ENCODE results near the gene SLC8A1.

The SLC8A1 gene

DNA sequence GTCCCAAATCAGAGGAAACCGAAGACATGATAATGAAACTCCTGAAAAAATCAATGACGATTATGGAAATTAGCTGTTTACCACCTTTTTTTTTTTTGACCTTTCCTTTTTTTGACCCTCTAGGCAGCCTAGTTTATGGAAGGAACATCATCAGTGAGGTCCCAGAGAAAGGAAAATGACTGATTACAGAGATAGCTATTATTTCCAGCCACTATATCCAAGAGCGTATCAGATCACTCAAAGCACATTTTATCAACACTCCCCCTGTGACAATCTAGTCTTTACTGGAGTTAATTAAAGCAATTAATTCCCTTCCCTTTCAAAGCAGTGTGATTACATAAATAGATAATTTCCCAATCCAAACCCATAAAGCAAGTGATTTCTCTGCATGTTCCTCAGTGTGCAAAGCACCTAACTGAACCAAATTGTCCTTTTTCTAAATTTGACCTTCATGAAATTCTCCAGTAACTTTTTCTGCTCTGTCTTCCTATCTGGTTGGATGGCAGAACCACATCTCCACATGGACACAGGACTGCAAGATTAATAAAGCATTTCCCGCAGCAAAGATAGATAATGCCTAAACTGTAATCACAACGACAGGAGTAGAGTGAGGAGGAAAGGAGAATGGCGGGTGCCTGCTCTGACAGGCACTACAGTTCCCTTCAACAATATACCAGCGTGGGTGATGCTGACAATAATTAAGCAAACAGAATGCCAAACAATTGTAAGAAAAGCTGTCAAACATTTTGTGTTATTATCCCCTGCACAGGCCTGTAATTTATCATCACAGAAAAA is 194.4 kb downstream of the SLC8A1 start:
- ATAC-seq (no peak), DNase-seq (ENCODE audit: low spot score in 2 of 2) (no peak)
- no peaks in the 10 kb centered on the region for H3K4me1 Mint-ChIP-seq
- H3K9me3 Mint-ChIP-seq = peaks cover 3% of the 10 kb centered on the region
- no peaks in the 10 kb centered on the region for H3K36me3 Mint-ChIP-seq
- no peak overlapping the region for H3K27ac Mint-ChIP-seq
- no peak overlapping the region for H3K4me3 Mint-ChIP-seq

- Mint-ChIP-seq H3K36me3 (no peaks in the 10 kb centered on the region), H3K4me1 (no peaks in the 10 kb centered on the region), H3K27ac (no peak overlapping the region), H3K9me3 (peaks cover 3% of the 10 kb centered on the region), H3K4me3 (no peak overlapping the region)
- ATAC-seq (no peak), DNase-seq (ENCODE audit: low spot score in 2 of 2) (no peak)
Observed at GRCh38 chr2:40256649-40257048, 195.2 kb downstream of the SLC8A1 start.

DNA sequence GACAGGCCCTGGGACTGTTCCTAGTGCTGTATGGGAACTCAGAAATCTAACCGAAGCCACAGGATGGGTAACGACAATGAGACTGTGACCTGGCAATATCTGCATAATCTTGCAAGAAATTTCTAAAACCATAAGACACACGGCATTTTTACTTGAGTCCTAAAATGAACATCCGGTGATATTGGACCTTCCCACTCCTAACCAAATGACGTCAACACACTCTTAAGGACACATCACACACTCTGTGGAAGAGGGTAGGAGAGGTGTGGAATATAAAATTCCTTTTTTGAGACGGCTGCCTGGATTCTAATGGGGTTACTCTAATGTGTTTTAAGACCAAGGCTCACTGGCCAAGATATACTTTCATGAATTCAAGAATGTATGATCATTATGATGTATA is 195.9 kb downstream of the SLC8A1 start:
- no peak for ATAC-seq
- Mint-ChIP-seq H3K9me3 (no peaks in the 10 kb centered on the region), H3K4me3 (no peak overlapping the region), H3K36me3 (no peaks in the 10 kb centered on the region), H3K4me1 (no peaks in the 10 kb centered on the region), H3K27ac (no peak overlapping the region)
- DNase-seq (ENCODE audit: low spot score in 2 of 2) = no peak

DNA sequence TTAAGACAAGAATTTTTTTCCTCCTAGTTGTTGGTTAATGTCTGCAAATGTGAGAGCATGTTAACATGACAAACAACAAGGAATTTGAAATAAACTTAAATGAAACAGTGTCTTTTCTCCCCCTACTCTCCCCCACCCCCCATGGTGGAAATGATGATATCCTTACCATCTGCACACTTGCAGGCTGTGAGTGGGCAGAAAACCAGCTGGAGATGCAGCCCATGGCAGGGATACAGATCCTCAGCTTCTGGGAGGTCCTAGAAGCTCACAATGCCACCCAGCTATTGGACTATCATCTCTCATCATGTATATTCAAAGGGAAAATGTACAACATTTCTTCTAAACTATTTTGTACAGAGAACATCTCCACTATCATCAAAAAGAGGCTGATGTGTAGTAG is 196.8 kb downstream of the SLC8A1 start:
- no peaks in the 10 kb centered on the region for H3K4me1 Mint-ChIP-seq
- H3K36me3 Mint-ChIP-seq = no peaks in the 10 kb centered on the region
- no peak overlapping the region for H3K4me3 Mint-ChIP-seq
- no peak for DNase-seq (ENCODE audit: low spot score in 2 of 2)
- no peak for ATAC-seq
- no peak overlapping the region for H3K27ac Mint-ChIP-seq
- no peaks in the 10 kb centered on the region for H3K9me3 Mint-ChIP-seq

GRCh38 chr2:40254611-40255010 is 197.3 kb downstream of the SLC8A1 start:
- H3K27ac Mint-ChIP-seq = no peak overlapping the region
- H3K4me3 Mint-ChIP-seq = no peak overlapping the region
- no peaks in the 10 kb centered on the region for H3K9me3 Mint-ChIP-seq
- H3K4me1 Mint-ChIP-seq = no peaks in the 10 kb centered on the region
- ATAC-seq = no peak
- DNase-seq (ENCODE audit: low spot score in 2 of 2) = no peak
- no peaks in the 10 kb centered on the region for H3K36me3 Mint-ChIP-seq

DNA sequence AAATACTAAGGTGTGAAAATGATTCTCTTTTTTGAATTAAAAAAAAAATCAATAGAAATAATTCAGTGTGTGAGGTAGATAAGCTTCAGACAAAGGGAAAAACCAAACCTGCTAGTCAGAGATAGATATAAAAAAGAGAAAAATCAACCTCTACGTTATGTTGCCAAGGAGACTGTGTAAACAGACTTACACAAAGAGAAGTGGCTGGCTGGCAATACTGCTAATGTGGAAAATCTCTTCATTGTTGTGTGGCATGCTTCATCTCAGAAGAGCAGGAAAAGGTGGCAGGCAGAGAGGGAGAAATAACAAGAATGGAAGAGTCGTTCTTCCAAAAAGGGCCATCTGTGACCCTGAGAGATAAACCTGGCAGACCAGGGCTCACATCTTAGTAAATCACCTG is 200.8 kb downstream of the SLC8A1 start:
- peaks cover 2% of the 10 kb centered on the region for H3K9me3 Mint-ChIP-seq
- no peak overlapping the region for H3K27ac Mint-ChIP-seq
- H3K36me3 Mint-ChIP-seq = no peaks in the 10 kb centered on the region
- H3K4me3 Mint-ChIP-seq = no peak overlapping the region
- H3K4me1 Mint-ChIP-seq = no peaks in the 10 kb centered on the region
- DNase-seq (ENCODE audit: low spot score in 2 of 2) = no peak
- no peak for ATAC-seq

DNA sequence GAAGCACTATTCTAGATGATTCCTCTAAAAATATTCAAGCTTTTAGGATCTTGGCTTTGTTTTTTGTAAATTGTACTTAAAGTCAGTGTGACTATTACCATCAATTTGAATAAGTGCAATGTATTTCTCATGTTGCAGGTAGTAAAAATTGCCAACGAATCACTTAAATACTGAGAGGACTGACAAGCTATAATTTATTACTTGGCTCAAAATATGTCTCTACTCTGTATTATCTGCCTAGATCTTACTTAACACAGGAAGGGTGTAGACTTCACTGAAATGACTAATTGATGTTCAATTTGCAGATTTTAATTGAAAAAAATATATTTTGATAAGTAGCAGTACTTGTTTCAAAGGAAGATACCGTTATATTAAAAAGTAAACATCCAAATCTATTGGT is 202.3 kb downstream of the SLC8A1 start:
- Mint-ChIP-seq H3K27ac (no peak overlapping the region), H3K36me3 (no peaks in the 10 kb centered on the region), H3K4me1 (no peaks in the 10 kb centered on the region), H3K4me3 (no peak overlapping the region), H3K9me3 (peaks cover 2% of the 10 kb centered on the region)
- ATAC-seq (no peak), DNase-seq (ENCODE audit: low spot score in 2 of 2) (no peak)

DNA sequence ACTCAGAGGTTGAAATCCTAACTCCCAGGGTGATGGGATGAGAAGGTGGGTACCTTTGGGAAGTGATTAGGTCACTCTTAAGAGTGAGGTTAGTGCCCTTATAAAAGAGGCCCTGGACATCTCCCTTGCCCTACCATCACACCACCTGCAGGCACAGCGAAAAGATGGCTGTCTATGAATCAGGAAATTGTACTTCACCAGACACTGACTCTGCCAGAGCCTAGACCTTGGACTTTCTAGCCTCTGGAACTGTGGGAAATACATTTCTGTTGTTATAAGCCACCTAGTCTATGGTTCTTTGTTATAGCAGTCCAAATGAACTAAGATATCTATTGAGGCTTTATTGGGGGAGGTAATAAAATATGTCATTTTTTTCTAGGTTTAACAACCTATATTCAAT is 203.6 kb downstream of the SLC8A1 start:
- Mint-ChIP-seq H3K4me1 (no peaks in the 10 kb centered on the region), H3K9me3 (peaks cover 2% of the 10 kb centered on the region), H3K27ac (no peak overlapping the region), H3K36me3 (no peaks in the 10 kb centered on the region), H3K4me3 (no peak overlapping the region)
- ATAC-seq (no peak), DNase-seq (ENCODE audit: low spot score in 2 of 2) (no peak)

GRCh38 chr2:40244675-40245074 is 207.2 kb downstream of the SLC8A1 start:
- ATAC-seq (no peak), DNase-seq (ENCODE audit: low spot score in 2 of 2) (no peak)
- no peaks in the 10 kb centered on the region for H3K4me1 Mint-ChIP-seq
- H3K36me3 Mint-ChIP-seq = no peaks in the 10 kb centered on the region
- H3K27ac Mint-ChIP-seq = no peak overlapping the region
- H3K4me3 Mint-ChIP-seq = no peak overlapping the region
- peaks cover 2% of the 10 kb centered on the region for H3K9me3 Mint-ChIP-seq

DNA sequence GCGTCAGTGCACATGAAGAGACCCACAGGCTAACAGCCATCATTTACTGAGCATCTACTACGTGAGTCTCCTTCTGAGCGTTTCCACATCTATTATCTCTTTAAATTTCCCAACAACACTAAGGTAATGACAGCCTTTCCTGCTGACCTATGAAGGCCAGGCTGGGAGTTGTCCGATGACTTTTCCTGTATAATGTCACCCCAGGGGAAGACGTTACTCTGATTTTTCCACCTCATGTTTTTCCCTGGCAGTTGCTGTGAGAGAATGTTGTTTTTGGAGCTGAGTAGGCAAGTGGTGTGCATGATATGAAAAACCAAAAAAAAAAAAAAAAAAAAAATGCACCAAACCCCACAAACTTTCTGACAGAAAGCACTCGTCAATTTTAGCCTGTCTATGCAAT is 207.6 kb downstream of the SLC8A1 start:
- no peak for ATAC-seq
- no peaks in the 10 kb centered on the region for H3K4me1 Mint-ChIP-seq
- H3K4me3 Mint-ChIP-seq = no peak overlapping the region
- no peak for DNase-seq (ENCODE audit: low spot score in 2 of 2)
- H3K36me3 Mint-ChIP-seq = no peaks in the 10 kb centered on the region
- no peak overlapping the region for H3K27ac Mint-ChIP-seq
- peaks cover 2% of the 10 kb centered on the region for H3K9me3 Mint-ChIP-seq

- no peak for DNase-seq (ENCODE audit: low spot score in 2 of 2)
- Mint-ChIP-seq H3K9me3 (peaks cover 2% of the 10 kb centered on the region), H3K4me1 (no peaks in the 10 kb centered on the region), H3K27ac (no peak overlapping the region), H3K4me3 (no peak overlapping the region), H3K36me3 (no peaks in the 10 kb centered on the region)
- no peak for ATAC-seq
Observed at GRCh38 chr2:40243581-40244187, 208.2 kb downstream of the SLC8A1 start.

- Mint-ChIP-seq H3K9me3 (peaks cover 2% of the 10 kb centered on the region), H3K4me1 (no peaks in the 10 kb centered on the region), H3K27ac (no peak overlapping the region), H3K4me3 (no peak overlapping the region), H3K36me3 (no peaks in the 10 kb centered on the region)
- no peak for ATAC-seq
- DNase-seq (ENCODE audit: low spot score in 2 of 2) = no peak
Observed at GRCh38 chr2:40242315-40242714, 209.6 kb downstream of the SLC8A1 start.

GRCh38 chr2:40240070-40240469 is 211.8 kb downstream of the SLC8A1 start:
- no peak overlapping the region for H3K27ac Mint-ChIP-seq
- no peaks in the 10 kb centered on the region for H3K9me3 Mint-ChIP-seq
- H3K4me1 Mint-ChIP-seq = no peaks in the 10 kb centered on the region
- no peak overlapping the region for H3K4me3 Mint-ChIP-seq
- H3K36me3 Mint-ChIP-seq = no peaks in the 10 kb centered on the region
- no peak for ATAC-seq
- no peak for DNase-seq (ENCODE audit: low spot score in 2 of 2)

- Mint-ChIP-seq H3K36me3 (no peaks in the 10 kb centered on the region), H3K27ac (no peak overlapping the region), H3K4me1 (no peaks in the 10 kb centered on the region), H3K9me3 (peaks cover 2% of the 10 kb centered on the region), H3K4me3 (no peak overlapping the region)
- DNase-seq (ENCODE audit: low spot score in 2 of 2) (no peak), ATAC-seq (no peak)
Observed at GRCh38 chr2:40230707-40231432, 221.0 kb downstream of the SLC8A1 start.

DNA sequence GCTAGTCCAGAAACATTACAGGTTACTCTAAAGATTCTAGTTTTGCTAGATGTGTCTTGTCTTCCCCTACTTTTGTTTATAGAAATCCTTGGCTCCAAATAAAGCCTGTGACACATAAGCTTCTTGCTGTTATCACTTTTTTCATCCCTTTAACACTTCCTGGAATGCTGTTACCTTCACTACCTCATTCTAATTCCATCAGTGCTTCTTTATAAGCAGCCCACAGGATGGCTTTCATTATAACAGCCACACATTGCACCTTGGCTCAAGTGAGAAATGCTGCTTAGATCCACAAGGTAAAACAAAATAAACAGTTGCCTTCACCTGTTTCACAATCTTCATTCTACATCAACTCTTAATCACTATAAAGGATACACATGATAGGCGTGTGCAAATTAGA is 221.7 kb downstream of the SLC8A1 start:
- ATAC-seq = no peak
- Mint-ChIP-seq H3K27ac (no peak overlapping the region), H3K4me1 (no peaks in the 10 kb centered on the region), H3K4me3 (no peak overlapping the region), H3K36me3 (no peaks in the 10 kb centered on the region), H3K9me3 (peaks cover 2% of the 10 kb centered on the region)
- DNase-seq (ENCODE audit: low spot score in 2 of 2) = no peak

DNA sequence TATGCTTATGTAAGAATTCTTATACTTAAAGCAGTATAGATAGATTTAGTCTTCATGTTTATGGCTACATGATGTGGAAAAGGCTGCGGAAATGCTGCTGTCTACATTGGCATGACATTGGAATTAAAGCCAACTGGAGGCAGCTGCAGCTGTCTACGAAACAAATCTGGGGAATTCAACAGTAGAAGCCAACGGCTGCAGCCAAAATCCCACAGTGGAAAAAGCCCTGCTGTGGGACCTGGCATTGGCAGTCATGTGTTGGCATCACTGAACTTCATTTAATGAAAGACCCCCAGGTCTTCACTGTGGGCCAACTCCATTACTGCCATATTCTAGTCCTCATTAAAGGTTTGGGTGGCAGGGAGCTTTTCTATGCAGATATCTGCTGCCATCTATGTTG is 223.6 kb downstream of the SLC8A1 start:
- no peaks in the 10 kb centered on the region for H3K4me1 Mint-ChIP-seq
- DNase-seq (ENCODE audit: low spot score in 2 of 2) (no peak), ATAC-seq (no peak)
- H3K36me3 Mint-ChIP-seq = no peaks in the 10 kb centered on the region
- no peak overlapping the region for H3K27ac Mint-ChIP-seq
- no peak overlapping the region for H3K4me3 Mint-ChIP-seq
- H3K9me3 Mint-ChIP-seq = peaks cover 2% of the 10 kb centered on the region
